Left forelimb (tissue), 1 donor: ENCODE measurements around the gene PLCH1.

Experiments
- DNase-seq: peaks from one replicate; pipeline ENCODE4 v3.0.0-alpha.2; 2018; ENCODE audit warnings: low spot score

PLCH1 gene

GRCh38 chr3:155465664-155466063 is 279.2 kb downstream of the PLCH1 start:
- no peak for DNase-seq

- DNase-seq: no peak
Observed at GRCh38 chr3:155462672-155463071, 282.2 kb downstream of the PLCH1 start.

GRCh38 chr3:155457591-155457990 is 287.3 kb downstream of the PLCH1 start:
- no peak for DNase-seq

GRCh38 chr3:155455765-155456164 is 289.1 kb downstream of the PLCH1 start:
- no peak for DNase-seq

- no peak for DNase-seq
Observed at GRCh38 chr3:155453512-155453911, 291.4 kb downstream of the PLCH1 start.

GRCh38 chr3:155449613-155450267 is 295.1 kb downstream of the PLCH1 start:
- no peak for DNase-seq

- DNase-seq: no peak
Observed at GRCh38 chr3:155448531-155448930, 296.3 kb downstream of the PLCH1 start.

- no peak for DNase-seq
Observed at GRCh38 chr3:155446366-155446765, 298.5 kb downstream of the PLCH1 start.

GRCh38 chr3:155444771-155445170 is 300.1 kb downstream of the PLCH1 start:
- DNase-seq: no peak

- no peak for DNase-seq
Observed at GRCh38 chr3:155443815-155444214, 301.1 kb downstream of the PLCH1 start.

GRCh38 chr3:155442072-155442471 is 302.8 kb downstream of the PLCH1 start:
- DNase-seq: no peak

- no peak for DNase-seq
Observed at GRCh38 chr3:155441506-155441905, 303.4 kb downstream of the PLCH1 start.

GRCh38 chr3:155441026-155441425 is 303.8 kb downstream of the PLCH1 start:
- no peak for DNase-seq

- DNase-seq: no peak
Observed at GRCh38 chr3:155435821-155436220, 309.1 kb downstream of the PLCH1 start.

GRCh38 chr3:155431856-155432570 is 312.9 kb downstream of the PLCH1 start:
- no peak for DNase-seq

GRCh38 chr3:155428563-155428962 is 316.3 kb downstream of the PLCH1 start:
- DNase-seq: no peak

- no peak for DNase-seq
Observed at GRCh38 chr3:155426524-155427230, 318.2 kb downstream of the PLCH1 start.

GRCh38 chr3:155425396-155425795 is 319.5 kb downstream of the PLCH1 start:
- no peak for DNase-seq

- DNase-seq: no peak
Observed at GRCh38 chr3:155424323-155424710, 320.6 kb downstream of the PLCH1 start.

- DNase-seq: no peak
Observed at GRCh38 chr3:155423526-155424322, 321.1 kb downstream of the PLCH1 start.

GRCh38 chr3:155420881-155421486 is 323.9 kb downstream of the PLCH1 start:
- no peak for DNase-seq

GRCh38 chr3:155420406-155420805 is 324.5 kb downstream of the PLCH1 start:
- DNase-seq: no peak
